DMS153 treated with DMSO at 0.1 percent for 48 hours (cell line): Measurements from ENCODE around the gene MINDY3.
"Not testable (repeated sequence)": the region's sequence is repeated elsewhere in the genome, so short reads cannot be mapped to it uniquely, and the experiment has no call there.

Experiments used
- DNase-seq: peaks from one replicate; lab custom pipeline; 2025; ENCODE audit not compliant: unreplicated experiment; lab: John Stamatoyannopoulos, UW

The MINDY3 gene

GRCh38 chr10:15859906-15860691 is at the start of gene MINDY3:
TSS of gene MINDY3 (minus strand) at chr10:15860507. CDS start at chr10:15860299, 208 bp downstream.
- peak; percentile 42 for DNase-seq

GRCh38 chr10:15901889-15902288 is 41.6 kb upstream of the MINDY3 start:
- DNase-seq: no peak

GRCh38 chr10:15898046-15898445 is 37.7 kb upstream of the MINDY3 start:
- DNase-seq: no peak

- DNase-seq: no peak
These were observed 37.0 kb upstream of the MINDY3 start for GRCh38 chr10:15897287-15897686.

- DNase-seq: no peak
These were observed 36.3 kb upstream of the MINDY3 start for GRCh38 chr10:15896654-15897053.

- no peak for DNase-seq
These were observed 24.1 kb upstream of the MINDY3 start for GRCh38 chr10:15884447-15884846.

GRCh38 chr10:15881542-15881941 is 21.2 kb upstream of the MINDY3 start:
- no peak for DNase-seq

GRCh38 chr10:15879663-15880062 is 19.4 kb upstream of the MINDY3 start:
- peak; percentile 60 for DNase-seq

- DNase-seq: peak; percentile 47
These were observed 18.8 kb upstream of the MINDY3 start for GRCh38 chr10:15879058-15879457.

GRCh38 chr10:15877836-15878576 is 17.7 kb upstream of the MINDY3 start:
- no peak for DNase-seq

- not testable (repeated sequence) for DNase-seq
These were observed 16.0 kb upstream of the MINDY3 start for GRCh38 chr10:15876274-15876673.

- DNase-seq: not testable (repeated sequence)
These were observed 12.3 kb upstream of the MINDY3 start for GRCh38 chr10:15872645-15873044.

- no peak for DNase-seq
These were observed 11.5 kb upstream of the MINDY3 start for GRCh38 chr10:15871823-15872222.

- no peak for DNase-seq
These were observed 9.6 kb upstream of the MINDY3 start for GRCh38 chr10:15869935-15870334.

GRCh38 chr10:15868006-15868405 is 7.7 kb upstream of the MINDY3 start:
- no peak for DNase-seq

- DNase-seq: no peak
These were observed 5.0 kb upstream of the MINDY3 start for GRCh38 chr10:15865304-15865703.

GRCh38 chr10:15864419-15864818 is 4.1 kb upstream of the MINDY3 start:
- no peak for DNase-seq

- peak; percentile 63 for DNase-seq
These were observed 3.4 kb upstream of the MINDY3 start for GRCh38 chr10:15863733-15864132.

- no peak for DNase-seq
These were observed 3.0 kb upstream of the MINDY3 start for GRCh38 chr10:15863323-15863722.

- no peak for DNase-seq
These were observed 440 bp upstream of the MINDY3 start for GRCh38 chr10:15860692-15861201.

GRCh38 chr10:15859509-15859905 is 800 bp downstream of the MINDY3 start:
- DNase-seq: no peak

- DNase-seq: no peak
These were observed 1.4 kb downstream of the MINDY3 start for GRCh38 chr10:15858861-15859281.
